Measurements from ENCODE around the gene SEPTIN1. TPM values are rescaled to one million over a fixed set of nuclear protein-coding genes. Genes with fewer than 3 reads are reported as not detected.

SEPTIN1 gene
- total RNA-seq, 1 donor from 2014 or later = 2.9 TPM

GRCh38 chr16:30352488-30353401, 29.6 kb downstream of the SEPTIN1 start:
- DNase-seq = no peak
- no peak overlapping the region for H3K4me3 Mint-ChIP-seq (ENCODE audit: unreplicated experiment)
- peaks cover 14% of the 10 kb centered on the region for H3K9me3 Mint-ChIP-seq (ENCODE audit: unreplicated experiment)
- H3K27ac Mint-ChIP-seq (ENCODE audit: unreplicated experiment) = no peak overlapping the region
- peaks cover 15% of the 10 kb centered on the region for H3K4me1 Mint-ChIP-seq (ENCODE audit: low read depth, unreplicated experiment)
- no peaks in the 10 kb centered on the region for H3K36me3 Mint-ChIP-seq (ENCODE audit: unreplicated experiment)
- peaks cover 11% of the 10 kb centered on the region for H3K27me3 Mint-ChIP-seq (ENCODE audit: unreplicated experiment)
- TF ChIP-seq CTCF (IDR thresholded peaks at IDR 0.05; ENCODE audit: partially characterized antibody, unreplicated experiment) = peak; percentile 54

DNA sequence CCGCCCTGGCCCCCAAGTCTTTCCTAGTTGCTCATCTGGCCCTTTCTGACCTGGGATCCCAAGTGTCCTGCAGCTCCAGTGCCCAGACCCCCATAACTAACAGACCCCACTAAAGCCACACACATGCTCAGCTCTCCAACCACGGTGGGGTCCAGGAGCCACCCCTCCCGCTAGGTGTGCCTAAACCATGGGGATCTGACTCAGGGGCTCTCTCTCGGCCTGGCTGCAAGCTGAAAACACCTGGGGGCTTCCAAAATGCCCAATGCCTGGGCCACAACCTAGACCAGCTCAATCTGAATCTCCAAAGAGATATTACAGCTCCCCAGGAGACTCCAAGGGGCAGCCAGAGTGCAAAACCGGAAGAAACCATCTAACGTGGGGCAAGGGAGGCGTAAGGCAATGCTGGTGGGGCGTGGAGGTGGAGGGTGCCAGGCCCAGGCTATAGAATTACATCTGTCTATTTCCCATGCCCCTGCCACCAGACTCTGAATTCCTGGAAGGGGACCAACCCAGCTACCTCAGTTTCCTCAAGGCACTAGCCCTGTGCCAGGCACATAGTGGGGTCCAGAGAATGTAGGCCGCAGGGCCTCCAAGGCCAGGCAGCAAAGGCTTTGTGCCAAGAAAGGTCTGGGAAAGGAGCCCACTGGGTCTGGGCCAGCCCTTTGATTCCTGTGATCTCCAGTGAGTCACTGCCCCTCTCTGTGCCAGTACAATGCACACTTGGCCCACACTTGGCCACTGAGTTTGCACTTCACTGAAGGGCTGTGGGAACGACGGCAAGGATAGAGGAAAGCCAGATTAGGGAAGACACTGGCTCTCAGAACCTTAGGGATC, 30.6 kb downstream of the SEPTIN1 start:
- TF ChIP-seq CTCF (IDR thresholded peaks at IDR 0.05; ENCODE audit: partially characterized antibody, unreplicated experiment) = no peak
- Mint-ChIP-seq H3K4me1 (ENCODE audit: low read depth, unreplicated experiment) (peaks cover 10% of the 10 kb centered on the region), H3K27ac (ENCODE audit: unreplicated experiment) (no peak overlapping the region), H3K9me3 (ENCODE audit: unreplicated experiment) (peaks cover 14% of the 10 kb centered on the region), H3K27me3 (ENCODE audit: unreplicated experiment) (peaks cover 11% of the 10 kb centered on the region), H3K4me3 (ENCODE audit: unreplicated experiment) (no peak overlapping the region), H3K36me3 (ENCODE audit: unreplicated experiment) (no peaks in the 10 kb centered on the region)
- no peak for DNase-seq

GRCh38 chr16:30351001-30351441, 31.3 kb downstream of the SEPTIN1 start:
- peaks cover 7% of the 10 kb centered on the region for H3K4me1 Mint-ChIP-seq (ENCODE audit: low read depth, unreplicated experiment)
- TF ChIP-seq CTCF (IDR thresholded peaks at IDR 0.05; ENCODE audit: partially characterized antibody, unreplicated experiment) = no peak
- H3K36me3 Mint-ChIP-seq (ENCODE audit: unreplicated experiment) = no peaks in the 10 kb centered on the region
- no peak overlapping the region for H3K4me3 Mint-ChIP-seq (ENCODE audit: unreplicated experiment)
- H3K27ac Mint-ChIP-seq (ENCODE audit: unreplicated experiment) = no peak overlapping the region
- DNase-seq = no peak
- peaks cover 11% of the 10 kb centered on the region for H3K27me3 Mint-ChIP-seq (ENCODE audit: unreplicated experiment)
- H3K9me3 Mint-ChIP-seq (ENCODE audit: unreplicated experiment) = peaks cover 12% of the 10 kb centered on the region

DNA sequence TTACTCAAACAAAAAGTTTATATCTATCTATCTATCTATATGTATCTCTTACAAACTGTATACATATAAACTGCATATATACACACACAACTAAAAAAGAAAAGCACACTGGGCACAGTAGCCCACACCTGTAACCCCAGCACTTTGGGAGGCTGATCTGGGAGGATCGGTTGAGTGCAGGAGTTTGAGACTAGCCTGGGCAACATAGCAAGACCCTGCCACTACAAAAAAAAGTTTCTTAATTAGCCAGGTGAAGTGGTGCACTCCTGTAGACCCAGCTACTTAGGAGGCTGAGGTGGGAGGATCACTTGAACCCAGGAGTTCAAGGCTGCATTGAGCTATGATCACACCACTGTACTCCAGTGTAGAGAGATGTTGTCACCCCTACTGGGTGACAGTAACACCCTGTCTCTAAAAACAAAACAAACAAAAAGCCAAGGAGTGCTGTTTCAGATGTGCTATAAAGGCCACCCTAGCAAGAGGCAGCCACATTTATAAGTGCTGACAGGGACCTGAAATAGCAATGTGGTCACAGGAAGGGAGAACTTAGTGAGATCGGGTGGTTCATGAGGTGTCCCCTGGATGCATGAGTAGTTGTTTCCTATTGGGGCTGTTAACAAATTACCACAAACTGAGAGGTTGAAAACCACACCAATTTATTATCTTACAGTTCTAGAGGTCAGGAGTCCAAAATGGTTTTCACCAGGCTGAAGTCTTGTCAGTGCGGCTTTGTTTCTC, 32.1 kb downstream of the SEPTIN1 start:
- Mint-ChIP-seq H3K9me3 (ENCODE audit: unreplicated experiment) (peaks cover 10% of the 10 kb centered on the region), H3K36me3 (ENCODE audit: unreplicated experiment) (no peaks in the 10 kb centered on the region), H3K4me1 (ENCODE audit: low read depth, unreplicated experiment) (peaks cover 6% of the 10 kb centered on the region), H3K27ac (ENCODE audit: unreplicated experiment) (no peak overlapping the region), H3K4me3 (ENCODE audit: unreplicated experiment) (no peak overlapping the region), H3K27me3 (ENCODE audit: unreplicated experiment) (peaks cover 10% of the 10 kb centered on the region)
- TF ChIP-seq CTCF (IDR thresholded peaks at IDR 0.05; ENCODE audit: partially characterized antibody, unreplicated experiment) = no peak
- DNase-seq = no peak

All from glutamatergic neuron (in vitro differentiated cells).